ENCODE measurements around the gene ARL14EPL.

- TF ChIP-seq CTCF (conservative IDR thresholded peaks at IDR 0.05; ENCODE audit: low read length), result no peak
- TF ChIP-seq EZH2phosphoT487 (IDR thresholded peaks at IDR 0.05; ENCODE audit: borderline replicate concordance), result no peak
These were observed 14.6 kb downstream of the ARL14EPL start for GRCh38 chr5:116046823-116047222.

Measured in Loucy (cell line).